Measurements from ENCODE around the gene ADAMTS5.

DNA sequence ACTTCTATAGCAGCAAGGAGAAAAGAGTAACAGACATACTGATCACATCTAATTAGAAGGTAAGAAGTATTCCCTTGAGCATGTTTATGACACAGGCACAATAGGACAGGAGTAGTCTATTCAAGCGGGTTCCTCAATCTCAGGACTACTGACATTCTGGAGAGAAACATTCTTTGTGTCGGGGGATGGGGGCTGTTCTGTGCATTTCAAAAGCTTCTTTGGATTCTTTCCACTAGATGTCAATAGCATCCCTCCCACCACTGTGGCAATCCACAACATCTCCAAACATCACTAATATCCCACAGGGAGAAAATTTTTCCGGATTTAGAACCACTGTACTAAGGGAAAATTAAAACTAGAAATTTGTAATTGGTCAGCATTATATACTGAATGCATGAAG is 56.9 kb downstream of the ADAMTS5 start:
- no peak for TF ChIP-seq POLR2A (IDR thresholded peaks at IDR 0.05)
- TF ChIP-seq, protein P1, sequence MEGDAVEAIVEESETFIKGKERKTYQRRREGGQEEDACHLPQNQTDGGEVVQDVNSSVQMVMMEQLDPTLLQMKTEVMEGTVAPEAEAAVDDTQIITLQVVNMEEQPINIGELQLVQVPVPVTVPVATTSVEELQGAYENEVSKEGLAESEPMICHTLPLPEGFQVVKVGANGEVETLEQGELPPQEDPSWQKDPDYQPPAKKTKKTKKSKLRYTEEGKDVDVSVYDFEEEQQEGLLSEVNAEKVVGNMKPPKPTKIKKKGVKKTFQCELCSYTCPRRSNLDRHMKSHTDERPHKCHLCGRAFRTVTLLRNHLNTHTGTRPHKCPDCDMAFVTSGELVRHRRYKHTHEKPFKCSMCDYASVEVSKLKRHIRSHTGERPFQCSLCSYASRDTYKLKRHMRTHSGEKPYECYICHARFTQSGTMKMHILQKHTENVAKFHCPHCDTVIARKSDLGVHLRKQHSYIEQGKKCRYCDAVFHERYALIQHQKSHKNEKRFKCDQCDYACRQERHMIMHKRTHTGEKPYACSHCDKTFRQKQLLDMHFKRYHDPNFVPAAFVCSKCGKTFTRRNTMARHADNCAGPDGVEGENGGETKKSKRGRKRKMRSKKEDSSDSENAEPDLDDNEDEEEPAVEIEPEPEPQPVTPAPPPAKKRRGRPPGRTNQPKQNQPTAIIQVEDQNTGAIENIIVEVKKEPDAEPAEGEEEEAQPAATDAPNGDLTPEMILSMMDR (IDR thresholded peaks at IDR 0.05), result peak in 2 of 4 donors; percentile 12 to 14
